HEK293 (cell line): ENCODE measurements around the gene TRABD.

Experiments used
- CTCF ChIP-seq: fragments of 450-650 bp; formaldehyde crosslinking; IDR thresholded peaks from 2 replicates; pipeline ENCODE4 v1.5.1; 2016; ENCODE audit warnings: missing biosample characterization, missing genetic modification characterization
- REST ChIP-seq: fragments of 450-650 bp; formaldehyde crosslinking; IDR thresholded peaks from 2 replicates; pipeline ENCODE4 v1.5.1; 2016; ENCODE audit warnings: missing biosample characterization, missing genetic modification characterization
- YY1 ChIP-seq: fragments of 450-650 bp; formaldehyde crosslinking; IDR thresholded peaks from 2 replicates; pipeline ENCODE4 v1.5.1; 2018; ENCODE audit warnings: missing biosample characterization, missing genetic modification characterization
- ZNF19 ChIP-seq: fragments of 450-650 bp; formaldehyde crosslinking; IDR thresholded peaks from 2 replicates; pipeline ENCODE4; 2016; ENCODE audit warnings: missing biosample characterization, missing genetic modification characterization, low read depth

DNA sequence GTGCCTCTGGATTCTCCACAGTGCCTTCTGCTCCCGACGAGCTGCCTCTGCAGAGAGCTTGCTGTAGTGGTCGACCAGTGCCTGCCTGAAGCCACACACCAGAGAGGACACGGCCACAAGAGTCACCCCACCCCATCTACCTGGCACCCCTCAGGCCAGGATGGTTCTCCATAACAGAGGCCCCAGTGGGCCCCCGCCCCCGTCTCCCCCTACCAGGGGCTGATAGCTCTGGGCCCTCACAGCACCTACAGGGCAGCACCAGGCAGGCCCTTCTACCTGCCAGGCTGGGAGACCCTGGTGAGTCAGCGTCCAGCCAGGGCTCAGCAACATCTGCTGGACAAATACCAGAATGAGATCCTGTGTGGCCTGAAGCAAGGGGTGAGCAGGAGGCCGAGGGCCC is 36.8 kb downstream of the TRABD start:
- no peak for TF ChIP-seq CTCF (tag by site-specific recombination)
- TF ChIP-seq ZNF19 (tag by site-specific recombination), result no peak
- TF ChIP-seq REST (tag by site-specific recombination), result no peak
- no peak for TF ChIP-seq YY1 (tag by site-specific recombination)
